DND-41 (cell line): ENCODE results near the gene IER3.

ENCODE experiments used
- CTCF ChIP-seq: IDR thresholded peaks from 2 replicates; pipeline ENCODE4 v1.5.1; 2012; ENCODE audit warnings: borderline replicate concordance, low read length, moderate library complexity, mild to moderate bottlenecking; ENCODE audit not compliant: poor library complexity, severe bottlenecking; ENCODE audit errors: extremely low read depth
- EZH2 ChIP-seq: IDR thresholded peaks from 3 replicates; pipeline ENCODE4 v1.6.1; 2012; ENCODE audit warnings: borderline replicate concordance, low read depth, mild to moderate bottlenecking, moderate library complexity, low read length, inconsistent platforms; ENCODE audit not compliant: severe bottlenecking

DNA sequence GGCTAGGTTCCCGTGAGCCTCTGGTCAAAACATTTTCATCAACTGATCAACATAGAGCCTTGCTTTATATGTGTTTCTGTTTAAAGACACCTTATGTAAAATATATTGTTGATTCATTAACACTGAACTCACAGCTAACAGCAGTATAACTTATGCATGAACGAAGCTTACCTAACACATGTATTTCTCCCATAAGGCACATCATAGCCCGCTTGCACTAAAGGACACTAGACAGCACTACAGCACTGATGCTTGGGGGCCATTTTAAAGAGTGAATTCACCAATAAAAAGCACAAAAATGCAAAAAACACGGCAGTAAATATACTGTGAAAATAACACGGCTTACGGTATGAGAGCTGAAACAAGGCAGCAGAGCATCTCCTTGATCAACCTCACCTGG is 5.8 kb downstream of the IER3 start:
- TF ChIP-seq CTCF (no peak), EZH2 (no peak)
